Endothelial cell of umbilical vein (primary cell): Measurements from ENCODE around the gene SRPK2. TPM values are rescaled to one million over a fixed set of nuclear protein-coding genes. Genes with fewer than 3 reads are reported as not detected.

Source experiments
- BruUV-seq: library from RNA; stranded (reverse); fragments of 400-500 nt; replicated peaks from 2 replicates; lab custom pipeline; 2021; lab: Mats Ljungman, UMichigan
- CTCF ChIA-PET: fragments of 300-600, 350-600 bp; sonication (Branson Sonifier 250); formaldehyde crosslinking; loops from one replicate; lab custom pipeline; 2021; ENCODE audit warnings: antibody characterized with exemption, inconsistent platforms; lab: Charles Lee
- POLR2A ChIA-PET: fragments of 300-600, 350-600 bp; sonication (Branson Sonifier 250); formaldehyde crosslinking; loops from one replicate; lab custom pipeline; 2021; ENCODE audit warnings: antibody characterized with exemption, inconsistent platforms; lab: Charles Lee
- DNase-seq: peaks from one replicate; pipeline ENCODE4 v3.0.0-alpha.2; 2011; ENCODE audit warnings: low read depth, low spot score
- FAIRE-seq: peaks from 2 replicates; lab custom pipeline; 2011; peaks lifted over from hg19 to GRCh38; lab: Jason Lieb, UNC
- H2AFZ ChIP-seq: 2 replicates; pipeline ENCODE4 v1.6.0; 2012; ENCODE audit warnings: low read depth, low read length, control low read depth, inconsistent platforms
- H3K27ac ChIP-seq: 2 replicates; pipeline ENCODE4 v1.5.1; 2011; ENCODE audit warnings: low read depth, mild to moderate bottlenecking, control low read depth, low read length, moderate library complexity; ENCODE audit not compliant: insufficient read depth
- H3K27me3 ChIP-seq, 2 experiments: 2 replicates each; pipeline versions ENCODE4 v1.6.0 to v1.6.1; 2011; ENCODE audit warnings: low read length in 2 of 2, mixed read lengths in 1 of 2; ENCODE audit not compliant: control insufficient read depth in 2 of 2, insufficient read depth in 2 of 2
- H3K36me3 ChIP-seq, 2 experiments: 2 replicates in 1 of 2; 3 replicates in 1 of 2; pipeline ENCODE4 v1.5.1; 2011; ENCODE audit warnings: low read length in 2 of 2, mild to moderate bottlenecking in 1 of 2, moderate library complexity in 1 of 2; ENCODE audit not compliant: control insufficient read depth in 2 of 2, insufficient read depth in 2 of 2; ENCODE audit errors: extremely low read depth in 1 of 2
- H3K4me1 ChIP-seq: 3 replicates; pipeline ENCODE4 v1.5.1; 2011; ENCODE audit warnings: mild to moderate bottlenecking, low read length; ENCODE audit not compliant: control insufficient read depth, insufficient read depth; ENCODE audit errors: extremely low read depth
- H3K4me2 ChIP-seq: 2 replicates; pipeline ENCODE4 v1.6.1; 2011; ENCODE audit warnings: low read length, control low read depth, mixed read lengths; ENCODE audit not compliant: insufficient read depth
- H3K4me3 ChIP-seq, 3 experiments: fragments of 200-600 bp in 1 of 3; sonication (generic), shearing (Covaris generic) in 1 of 3; replicated peaks in 1 of 3; 2 replicates each; pipeline ENCODE4 v1.5.1; 2011 to 2016; ENCODE audit warnings: control low read depth in 3 of 3, low read length in 3 of 3, mild to moderate bottlenecking in 2 of 3, inconsistent platforms in 1 of 3, low read depth in 1 of 3, moderate library complexity in 1 of 3; ENCODE audit not compliant: insufficient read depth in 1 of 3
- H3K79me2 ChIP-seq: 2 replicates; pipeline ENCODE4 v1.6.0; 2012; ENCODE audit warnings: low read length, inconsistent platforms; ENCODE audit not compliant: control insufficient read depth, insufficient read depth
- H3K9ac ChIP-seq: replicated peaks from 2 replicates; pipeline ENCODE3; 2011; ENCODE audit warnings: low read length, control low read depth; ENCODE audit not compliant: insufficient read depth; ENCODE audit errors: extremely low read depth
- H3K9me1 ChIP-seq: replicated peaks from 3 replicates; pipeline ENCODE4 v1.6.0; 2011; ENCODE audit warnings: mild to moderate bottlenecking, low read length; ENCODE audit not compliant: control insufficient read depth, insufficient read depth; ENCODE audit errors: extremely low read depth
- H3K9me3 ChIP-seq: replicated peaks from 2 replicates; pipeline ENCODE4 v1.5.1; 2012; ENCODE audit warnings: low read length, inconsistent platforms; ENCODE audit not compliant: control insufficient read depth, insufficient read depth
- H4K20me1 ChIP-seq: replicated peaks from 2 replicates; pipeline ENCODE3; 2011; ENCODE audit warnings: mild to moderate bottlenecking, low read length; ENCODE audit not compliant: control insufficient read depth, insufficient read depth; ENCODE audit errors: extremely low read depth
- EZH2 ChIP-seq: IDR thresholded peaks from 2 replicates; pipeline ENCODE4 v1.6.1; 2012; ENCODE audit warnings: borderline replicate concordance, low read depth, mild to moderate bottlenecking, moderate library complexity, low read length, inconsistent platforms; ENCODE audit not compliant: severe bottlenecking
- GATA2 ChIP-seq: IDR thresholded peaks from 2 replicates; pipeline ENCODE4 v1.7.0; 2011; ENCODE audit warnings: low read depth, mild to moderate bottlenecking, moderate library complexity, mixed read lengths, low read length; ENCODE audit not compliant: insufficient read length, insufficient read depth
- JUN ChIP-seq: IDR thresholded peaks from 2 replicates; pipeline ENCODE4 v1.6.1; 2011; ENCODE audit warnings: borderline replicate concordance, low read depth; ENCODE audit not compliant: insufficient read length, insufficient read depth
- MYC ChIP-seq: IDR thresholded peaks from one replicate; pipeline ENCODE4 v1.6.1; 2011; ENCODE audit warnings: mild to moderate bottlenecking, low read depth, low read length
- POLR2A ChIP-seq: IDR thresholded peaks from 2 replicates; pipeline ENCODE4 v1.6.1; 2012; ENCODE audit warnings: low read depth, mild to moderate bottlenecking, control low read depth, low read length
- POLR2AphosphoS5 ChIP-seq: IDR thresholded peaks from 2 replicates; pipeline ENCODE4 v1.6.1; 2012; ENCODE audit warnings: low read depth, mild to moderate bottlenecking, control low read depth, low read length, moderate library complexity; ENCODE audit not compliant: insufficient read depth
- dilution Hi-C: fragments of 300-500 bp; cut with MboI; formaldehyde crosslinking; loops from one replicate; pipeline ENCODE4 v1.15.0; 2019; ENCODE audit warnings: low sequenced_read_pairs; ENCODE audit not compliant: extremely low pct_ligation_motif_present
- intact Hi-C: fragments of 100-400 bp; cut with micrococcal nuclease; formaldehyde crosslinking; loops from one replicate; pipeline ENCODE4 v1.10.0; 2022
- polyA plus RNA-seq, 4 experiments: library from polyadenylated mRNA; depleted of rRNA in 3 of 4; stranded (reverse) in 3 of 4; unstranded in 1 of 4; fragments of >200 nt; gene quantifications; 2 replicates each; pipeline versions ENCODE4 v1.2.1 to v1.2.3, GENCODE V29; 2011 to 2012; ENCODE audit warnings: missing spikeins in 1 of 4
- total RNA-seq: library from RNA; stranded (reverse); gene quantifications from 2 replicates; pipeline ENCODE4 v1.2.3, GENCODE V29; 2021
- TF ChIP-seq, protein P1 (sequence below): IDR thresholded peaks from 2 replicates; pipeline ENCODE4 v1.6.1; 2011; ENCODE audit not compliant: insufficient read depth, insufficient read length
- TF ChIP-seq, protein P2 (sequence below), 2 donors: IDR thresholded peaks; 1 replicate in 1 of 2; 2 replicates in 1 of 2; pipeline ENCODE4 v1.5.1; 2011; ENCODE audit warnings: low read length in 2 of 2, mild to moderate bottlenecking in 2 of 2, moderate library complexity in 2 of 2, control low read depth in 1 of 2, inconsistent platforms in 1 of 2, low read depth in 1 of 2; ENCODE audit not compliant: insufficient read depth in 1 of 2; ENCODE audit errors: extremely low read depth in 1 of 2

The SRPK2 gene
- total and polyA plus RNA-seq, 2 donors (not counting 3 experiments of a cell fraction or from before 2014, with no cell fraction given): 13.4 to 55.2 TPM

- Histone ChIP-seq H4K20me1 (peaks cover 3% of the 10 kb centered on the region), H3K79me2 (peaks cover 39% of the 10 kb centered on the region), H3K9me3 (no peaks in the 10 kb centered on the region), H3K4me2 (no peak overlapping the region), H3K36me3 (peaks cover 0 to 7% of the 10 kb centered on the region in 2 experiments), H2AFZ (no peak overlapping the region), H3K4me1 (no peaks in the 10 kb centered on the region), H3K9me1 (no peaks in the 10 kb centered on the region), H3K27me3 (no peaks in the 10 kb centered on the region), H3K4me3 (no peak overlapping the region), H3K27ac (no peak overlapping the region), H3K9ac (no peak overlapping the region)
- intact Hi-C loops (no loop called here), dilution Hi-C loops (no loop called here)
- BruUV-seq: no TSS peak
- ChIA-PET POLR2A (no interaction called here), CTCF (no interaction called here)
- no peak for TF ChIP-seq MYC
- no peak for TF ChIP-seq EZH2
- FAIRE-seq: no peak
- DNase-seq: peak; percentile 17
These were observed 183.0 kb downstream of the SRPK2 start for GRCh38 chr7:105205592-105206237.

DNA sequence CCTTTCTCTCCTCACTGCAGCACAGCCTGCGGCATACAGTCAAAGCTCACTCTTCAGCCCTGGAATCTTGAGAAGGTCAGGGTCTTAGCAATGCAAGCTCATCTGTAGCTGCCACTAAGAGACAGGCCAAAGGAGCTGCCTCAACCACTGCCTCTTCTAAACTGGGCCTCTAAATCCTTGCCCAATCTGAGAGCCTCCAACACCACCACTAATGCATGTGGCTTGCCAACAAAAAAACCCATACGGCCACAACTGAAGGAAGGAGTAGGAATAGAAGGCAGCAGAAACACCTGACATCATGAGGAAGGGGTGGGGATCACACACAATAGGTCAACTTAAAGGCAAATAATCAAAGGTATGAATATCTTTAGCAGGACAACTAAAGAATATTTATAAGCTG is 183.8 kb downstream of the SRPK2 start:
- H3K9me3 ChIP-seq: no peaks in the 10 kb centered on the region
- no peak overlapping the region for H3K27ac ChIP-seq
- H4K20me1 ChIP-seq: peaks cover 3% of the 10 kb centered on the region
- intact Hi-C loops: no loop called here
- BruUV-seq: no TSS peak
- dilution Hi-C loops: no loop called here
- H3K79me2 ChIP-seq: peaks cover 32% of the 10 kb centered on the region
- no peaks in the 10 kb centered on the region for H3K27me3 ChIP-seq
- no peaks in the 10 kb centered on the region for H3K4me1 ChIP-seq
- FAIRE-seq (no peak), DNase-seq (no peak)
- H3K9me1 ChIP-seq: no peaks in the 10 kb centered on the region
- no peak overlapping the region for H3K9ac ChIP-seq
- TF ChIP-seq, protein P1, sequence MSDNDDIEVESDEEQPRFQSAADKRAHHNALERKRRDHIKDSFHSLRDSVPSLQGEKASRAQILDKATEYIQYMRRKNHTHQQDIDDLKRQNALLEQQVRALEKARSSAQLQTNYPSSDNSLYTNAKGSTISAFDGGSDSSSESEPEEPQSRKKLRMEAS: no peak
- TF ChIP-seq MYC: no peak
- TF ChIP-seq GATA2: no peak
- no peak for TF ChIP-seq JUN
- no peak for TF ChIP-seq POLR2AphosphoS5
- TF ChIP-seq, protein P2, sequence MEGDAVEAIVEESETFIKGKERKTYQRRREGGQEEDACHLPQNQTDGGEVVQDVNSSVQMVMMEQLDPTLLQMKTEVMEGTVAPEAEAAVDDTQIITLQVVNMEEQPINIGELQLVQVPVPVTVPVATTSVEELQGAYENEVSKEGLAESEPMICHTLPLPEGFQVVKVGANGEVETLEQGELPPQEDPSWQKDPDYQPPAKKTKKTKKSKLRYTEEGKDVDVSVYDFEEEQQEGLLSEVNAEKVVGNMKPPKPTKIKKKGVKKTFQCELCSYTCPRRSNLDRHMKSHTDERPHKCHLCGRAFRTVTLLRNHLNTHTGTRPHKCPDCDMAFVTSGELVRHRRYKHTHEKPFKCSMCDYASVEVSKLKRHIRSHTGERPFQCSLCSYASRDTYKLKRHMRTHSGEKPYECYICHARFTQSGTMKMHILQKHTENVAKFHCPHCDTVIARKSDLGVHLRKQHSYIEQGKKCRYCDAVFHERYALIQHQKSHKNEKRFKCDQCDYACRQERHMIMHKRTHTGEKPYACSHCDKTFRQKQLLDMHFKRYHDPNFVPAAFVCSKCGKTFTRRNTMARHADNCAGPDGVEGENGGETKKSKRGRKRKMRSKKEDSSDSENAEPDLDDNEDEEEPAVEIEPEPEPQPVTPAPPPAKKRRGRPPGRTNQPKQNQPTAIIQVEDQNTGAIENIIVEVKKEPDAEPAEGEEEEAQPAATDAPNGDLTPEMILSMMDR (IDR thresholded peaks at IDR 0.05; ENCODE audit: extremely low read depth in 1 of 2, insufficient read depth in 1 of 2, low read depth in 1 of 2, low read length in 2 of 2): no peak
- no peak for TF ChIP-seq POLR2A
- no peak overlapping the region for H3K4me2 ChIP-seq
- H2AFZ ChIP-seq: no peak overlapping the region
- no peak overlapping the region for H3K4me3 ChIP-seq
- POLR2A ChIA-PET: no interaction called here
- H3K36me3 ChIP-seq: peaks cover 0 to 7% of the 10 kb centered on the region in 2 experiments
- CTCF ChIA-PET: no interaction called here
